K562 (cell line): ENCODE data around the gene PDLIM7. TPM values are rescaled to one million over a fixed set of nuclear protein-coding genes. Genes with fewer than 3 reads are reported as not detected.

Experiments used
- ATF4 ChIP-seq: fragments of 450-650 bp; formaldehyde crosslinking; IDR thresholded peaks from 2 replicates; pipeline ENCODE4 v1.4.0; 2022; ENCODE audit warnings: mild to moderate bottlenecking, moderate library complexity
- BACH1 ChIP-seq: fragments of 200-800 bp; sonication (Bioruptor generic); IDR thresholded peaks from 2 replicates; pipeline ENCODE4 v1.6.1; 2016; ENCODE audit warnings: missing genetic modification characterization, missing compliant biosample characterization
- DLX4 ChIP-seq: fragments of 250-450 bp; sonication (Bioruptor Pico); IDR thresholded peaks from 2 replicates; pipeline ENCODE4 v1.6.1; 2021; ENCODE audit warnings: mild to moderate bottlenecking
- E4F1 ChIP-seq: fragments of 250-450 bp; sonication (Bioruptor Pico); IDR thresholded peaks from 2 replicates; pipeline ENCODE4 v1.5.0; 2021; ENCODE audit warnings: mild to moderate bottlenecking, borderline replicate concordance
- ETS2 ChIP-seq: IDR thresholded peaks from 2 replicates; pipeline ENCODE4 v1.6.1; 2016; ENCODE audit warnings: borderline replicate concordance, missing genetic modification characterization, mild to moderate bottlenecking, moderate library complexity, missing compliant biosample characterization; ENCODE audit not compliant: poor library complexity, severe bottlenecking
- GATA2 ChIP-seq: sonication (generic); formaldehyde crosslinking; IDR thresholded peaks from 2 replicates; pipeline ENCODE4 v1.4.0; 2020; ENCODE audit warnings: mild to moderate bottlenecking, missing genetic modification reagents
- HDAC8 ChIP-seq: fragments of 450-650 bp; IDR thresholded peaks from 2 replicates; pipeline ENCODE4 v1.6.1; 2016; ENCODE audit warnings: mild to moderate bottlenecking, missing genetic modification characterization, moderate library complexity, missing compliant biosample characterization
- HINFP ChIP-seq: fragments of 450-650 bp; conservative IDR thresholded peaks from 2 replicates; pipeline ENCODE4 v1.6.1; 2016; ENCODE audit warnings: missing genetic modification characterization, low read depth, mild to moderate bottlenecking, control low read depth, missing compliant biosample characterization
- NBN ChIP-seq: fragments of 450-650 bp; IDR thresholded peaks from 2 replicates; pipeline ENCODE4 v1.6.1; 2016; ENCODE audit warnings: low read depth, mild to moderate bottlenecking
- NFATC3 ChIP-seq: fragments of 450-650 bp; IDR thresholded peaks from 2 replicates; pipeline ENCODE4 v1.6.1; 2017; ENCODE audit warnings: mild to moderate bottlenecking
- NR2C2 ChIP-seq, 2 experiments: fragments of 200-800 bp in 1 of 2; sonication (Bioruptor generic) in 1 of 2; sonication (generic) in 1 of 2; formaldehyde crosslinking in 1 of 2; IDR thresholded peaks; 2 replicates each; pipeline versions ENCODE4 v1.6.1 to v1.8.0; 2016 to 2022; ENCODE audit warnings: mild to moderate bottlenecking in 1 of 2, missing compliant biosample characterization in 1 of 2, missing genetic modification characterization in 1 of 2, missing genetic modification reagents in 1 of 2
- NRF1 ChIP-seq, 2 experiments: fragments of 450-650 bp; IDR thresholded peaks in 1 of 2; conservative IDR thresholded peaks in 1 of 2; 2 replicates each; pipeline ENCODE4 v1.6.1; 2014; ENCODE audit warnings: mild to moderate bottlenecking in 2 of 2
- POLR2A ChIP-seq: fragments of 450-650 bp; conservative IDR thresholded peaks from 2 replicates; pipeline ENCODE4 v1.6.1; 2016
- PTBP1 ChIP-seq: fragments of 200-400 bp; formaldehyde crosslinking; IDR thresholded peaks from 2 replicates; pipeline ENCODE4 v1.6.1; 2017; ENCODE audit warnings: low read depth, low read length
- PYGO2 ChIP-seq: fragments of 450-650 bp; IDR thresholded peaks from 2 replicates; pipeline ENCODE4 v1.6.1; 2016; ENCODE audit warnings: mild to moderate bottlenecking, missing genetic modification characterization, moderate library complexity, missing compliant biosample characterization
- TCF7 ChIP-seq: sonication (generic); IDR thresholded peaks from 2 replicates; pipeline ENCODE4 v1.6.1; 2016; ENCODE audit warnings: antibody characterized with exemption, borderline replicate concordance
- ZMIZ1 ChIP-seq, 2 experiments: fragments of 150-350 bp in 1 of 2; IDR thresholded peaks; 2 replicates each; pipeline ENCODE4 v1.6.1; 2012 to 2016; ENCODE audit warnings: low read depth in 2 of 2, low read length in 2 of 2, mild to moderate bottlenecking in 1 of 2, moderate library complexity in 1 of 2
- ZNF24 ChIP-seq: fragments of 450-650 bp; IDR thresholded peaks from 2 replicates; pipeline ENCODE4 v1.6.1; 2016
- ZNF347 ChIP-seq: fragments of 450-650 bp; formaldehyde crosslinking; IDR thresholded peaks from 2 replicates; pipeline ENCODE4 v1.4.0; 2020; ENCODE audit warnings: low read depth, mild to moderate bottlenecking, moderate library complexity
- polyA plus RNA-seq, 8 experiments: library from polyadenylated mRNA; depleted of rRNA in 4 of 8; stranded (reverse) in 5 of 8; unstranded in 3 of 8; fragments of >200 nt; fragmentation: Nextera tagmentation in 2 of 8; fragmentation: Illumina TruSeq in 1 of 8; extraction: Ambion mirVana in 2 of 8; extraction: Trizol in 1 of 8; gene quantifications; 2 replicates each; pipeline versions ENCODE4 v1.2.1 to v1.2.3, GENCODE V29; 2011 to 2014; ENCODE audit warnings: inconsistent platforms in 1 of 8, missing spikeins in 1 of 8
- total RNA-seq, 7 experiments: library from RNA; depleted of rRNA in 6 of 7; stranded (reverse); fragments of >200 nt in 6 of 7; fragmentation: Illumina TruSeq in 2 of 7; extraction: Trizol in 2 of 7; gene quantifications; 2 replicates each; pipeline versions ENCODE4 v1.2.1 to v1.2.3, GENCODE V29; 2011 to 2021; ENCODE audit warnings: low replicate concordance in 1 of 7

The PDLIM7 gene
- total and polyA plus RNA-seq, 9 of the 15 experiments (the other 6 are each of a cell fraction or from before 2014, with no cell fraction given) = 2.1 to 124 (median 32.6) TPM

- TF ChIP-seq ZMIZ1 (IDR thresholded peaks at IDR 0.05; ENCODE audit: low read depth in 2 of 2, low read length in 2 of 2) (0 out of 4 replicates have a peak, but pooled peaks of 1 of the 2 experiments have one; percentile 54), ATF4 (CRISPR knock-in tag) (no peak), DLX4 (no peak), PYGO2 (tag) (no peak), TCF7 (no peak), GATA2 (CRISPR knock-in tag) (0 out of 2 replicates have a peak, but pooled peaks have one; percentile 23), HINFP (tag) (no peak), NFATC3 (no peak), BACH1 (tag) (no peak), NRF1 (conservative IDR thresholded peaks at IDR 0.05 in 1 of 2, IDR thresholded peaks at IDR 0.05 in 1 of 2) (no peak), POLR2A (no peak), NR2C2 (CRISPR knock-in tag; IDR thresholded peaks at IDR 0.05) (no peak), NR2C2 (tag; IDR thresholded peaks at IDR 0.05) (no peak), ZNF347 (CRISPR knock-in tag) (no peak), ZNF24 (no peak), HDAC8 (tag) (no peak), E4F1 (CRISPR knock-in tag) (no peak), NBN (no peak), ETS2 (tag) (no peak), PTBP1 (no peak)
Observed at GRCh38 chr5:177508837-177509236, 11.4 kb upstream of the PDLIM7 start (continued).
